Astrocyte of the hippocampus (primary cell): Measurements from ENCODE around the gene NKX1-2.

ENCODE experiments used
- DNase-seq: peaks from one replicate; pipeline ENCODE4 v3.0.0; 2011; ENCODE audit warnings: low read depth, low spot score

NKX1-2 gene

DNA sequence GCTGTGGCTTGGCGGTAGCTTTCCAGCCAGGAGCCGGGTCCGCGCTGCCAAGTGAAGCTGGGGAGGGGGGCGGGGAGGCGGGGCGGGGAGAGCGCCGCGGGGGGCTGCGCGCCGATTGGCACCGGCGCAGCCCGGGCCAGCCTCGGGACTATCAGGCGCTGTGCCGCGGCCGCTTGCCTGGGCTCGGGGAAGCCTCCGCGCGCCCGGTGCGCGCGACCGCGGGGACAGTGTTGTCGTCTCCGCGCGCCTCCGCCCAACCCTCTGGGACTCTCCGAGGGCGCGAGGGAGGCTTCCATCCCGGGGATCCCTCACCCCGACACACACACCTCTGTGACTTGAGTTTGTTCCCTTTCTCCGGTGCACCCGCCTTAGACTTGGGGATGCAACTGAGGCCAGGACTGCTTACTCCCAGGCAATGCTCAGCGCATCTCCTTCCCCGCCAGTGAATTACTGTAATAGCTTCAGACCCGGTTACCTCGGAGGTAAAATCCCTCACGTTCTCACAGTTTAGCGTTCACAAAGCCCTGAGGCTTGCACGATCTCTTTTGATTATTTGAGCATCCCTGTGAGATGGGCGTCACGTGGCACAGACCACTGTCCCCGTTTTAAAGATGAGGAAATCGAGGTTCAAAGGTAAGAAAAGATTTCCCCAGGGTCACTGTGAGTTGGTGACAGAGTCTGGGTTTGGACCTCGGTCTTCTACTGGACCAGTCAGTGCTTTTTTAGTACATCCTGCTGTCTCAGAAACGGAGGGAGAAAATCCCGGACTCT lies at the start of gene NKX1-2:
TSS of gene NKX1-2 (minus strand) at position 24 of the 771 bp plus-strand sequence. CDS start 92 bp downstream, outside the sequence.
- peak; percentile 55 for DNase-seq

DNA sequence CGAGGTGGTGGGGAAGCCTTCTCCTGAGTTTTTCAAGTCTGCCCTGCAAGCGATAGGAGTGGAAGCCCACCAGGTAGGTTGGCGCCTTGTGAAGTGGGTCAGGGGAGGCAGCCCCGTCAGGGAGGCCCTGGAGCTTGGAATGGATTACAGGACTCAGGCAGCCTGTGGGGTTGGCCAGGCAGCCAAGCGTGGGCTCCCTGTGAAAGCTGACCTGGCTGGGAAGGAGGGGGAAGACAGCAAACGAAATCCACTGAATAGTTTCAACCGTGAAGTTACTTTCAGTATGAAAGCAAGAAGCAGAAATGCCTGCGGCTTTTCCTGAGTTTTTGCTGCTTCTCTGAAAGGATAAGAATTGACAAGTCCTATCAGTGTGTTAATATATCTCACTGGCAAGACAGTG lies 48.2 kb upstream of the NKX1-2 start:
- DNase-seq = no peak

DNA sequence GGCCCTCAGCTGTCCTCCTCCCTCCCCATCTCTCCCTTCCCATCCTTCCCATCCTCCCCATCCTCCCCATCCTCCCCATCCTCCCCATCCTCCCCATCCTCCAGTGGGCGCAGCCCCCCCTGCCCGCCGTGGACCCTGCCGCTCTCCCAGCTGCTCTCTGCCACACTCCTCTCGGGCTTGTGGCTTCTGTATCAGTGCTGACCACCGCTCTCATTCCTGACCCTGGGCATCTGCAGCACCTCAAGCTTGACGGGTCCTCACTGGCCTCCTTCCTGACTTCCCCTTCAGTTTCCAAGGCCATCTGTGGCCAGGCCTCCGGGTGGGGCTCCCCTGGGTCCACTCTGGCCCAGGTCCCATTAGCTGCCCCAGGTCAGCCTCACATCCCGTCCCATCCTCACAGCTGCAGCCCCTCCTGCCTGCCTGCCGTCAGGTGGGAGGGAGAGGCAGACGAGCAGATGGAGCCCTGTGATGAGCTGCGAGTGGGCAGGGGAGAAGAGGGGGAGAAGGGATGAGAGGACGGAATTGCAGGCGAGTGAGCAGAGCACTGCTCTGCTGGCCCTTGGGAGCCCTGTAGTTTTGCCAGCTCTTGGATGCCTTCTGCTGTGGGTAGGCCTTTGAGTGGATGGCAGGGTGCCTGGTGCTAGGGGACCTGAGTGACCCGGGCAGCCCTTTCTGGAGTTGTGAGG lies 47.5 kb upstream of the NKX1-2 start:
- DNase-seq = no peak

DNA sequence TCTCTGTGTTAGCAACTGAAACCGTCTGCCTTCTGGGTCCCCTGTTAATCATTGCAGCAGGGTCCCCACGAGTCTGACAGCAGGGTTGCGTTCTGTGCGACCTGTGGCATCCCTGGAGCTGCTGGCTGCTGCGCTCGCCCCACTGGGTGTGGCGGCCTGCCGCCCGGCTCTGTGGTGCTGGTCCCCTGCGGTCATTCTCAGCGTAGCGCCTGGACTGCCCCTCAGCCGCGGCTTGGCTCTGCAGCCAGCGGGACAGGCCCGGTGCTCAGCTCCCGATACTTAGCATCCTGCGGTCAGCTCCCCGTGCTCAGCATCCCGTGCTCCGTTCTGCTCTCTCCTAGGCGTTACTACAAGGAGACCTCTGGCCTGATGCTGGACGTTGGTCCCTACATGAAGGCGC lies 46.8 kb upstream of the NKX1-2 start:
- no peak for DNase-seq

DNA sequence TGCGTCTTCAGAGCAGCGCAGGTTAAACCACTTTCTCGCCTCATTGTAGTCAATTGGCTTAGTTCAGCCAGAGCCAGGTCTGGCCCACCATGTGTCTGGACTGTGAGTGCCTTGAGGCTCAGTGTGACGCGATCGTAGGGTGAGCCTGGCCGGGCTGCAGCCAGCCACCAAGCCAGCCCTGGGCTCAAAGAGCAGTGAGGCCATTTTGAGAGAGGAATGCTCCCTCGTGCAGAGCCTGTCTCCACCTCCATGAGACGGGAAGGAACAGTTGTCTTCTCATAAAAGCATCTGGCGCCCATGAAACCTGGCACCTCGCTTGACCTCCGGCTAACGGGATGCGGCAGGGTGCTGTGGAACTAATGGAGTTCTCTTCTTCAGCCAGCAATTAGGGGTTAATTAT lies 46.3 kb upstream of the NKX1-2 start:
- DNase-seq = no peak

DNA sequence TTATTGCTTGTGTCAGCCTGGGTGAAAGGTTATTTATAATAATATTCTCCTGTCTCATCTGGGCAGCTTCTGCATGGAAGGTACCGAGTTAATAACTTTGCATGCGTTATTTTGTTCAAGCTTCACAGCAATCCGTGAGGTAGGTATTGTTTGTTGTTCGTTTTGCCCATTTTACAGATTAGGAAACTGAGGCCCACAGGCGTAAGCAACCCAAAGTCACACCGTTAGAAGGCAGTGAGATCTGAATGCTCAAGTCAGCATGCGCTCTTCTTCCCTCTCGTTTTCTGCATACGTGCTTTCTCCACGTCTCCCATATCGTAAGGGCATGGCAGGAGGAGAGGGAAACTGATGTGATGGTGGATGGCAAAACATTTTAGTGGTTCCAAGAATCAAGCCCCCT lies 45.9 kb upstream of the NKX1-2 start:
- no peak for DNase-seq

DNA sequence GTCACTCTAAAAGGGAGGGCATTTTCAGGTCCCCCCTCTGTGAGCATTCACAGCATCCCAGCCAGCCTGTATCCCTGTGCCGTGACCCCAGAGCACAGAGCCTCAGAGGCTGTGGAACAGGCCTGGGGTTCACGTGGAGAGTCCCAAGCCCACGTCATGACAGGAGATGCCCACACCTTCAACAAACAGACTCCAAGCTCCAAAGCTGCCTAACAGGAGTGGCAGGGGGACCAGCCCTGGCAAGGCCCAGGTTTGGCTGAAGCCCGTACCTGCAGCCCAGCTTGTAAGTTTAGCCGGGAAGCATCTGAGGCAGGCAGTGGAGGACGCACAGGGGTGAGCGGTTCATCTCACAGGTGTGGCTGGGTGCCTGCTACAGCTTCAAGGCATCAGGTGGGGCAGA lies 45.3 kb upstream of the NKX1-2 start:
- no peak for DNase-seq

DNA sequence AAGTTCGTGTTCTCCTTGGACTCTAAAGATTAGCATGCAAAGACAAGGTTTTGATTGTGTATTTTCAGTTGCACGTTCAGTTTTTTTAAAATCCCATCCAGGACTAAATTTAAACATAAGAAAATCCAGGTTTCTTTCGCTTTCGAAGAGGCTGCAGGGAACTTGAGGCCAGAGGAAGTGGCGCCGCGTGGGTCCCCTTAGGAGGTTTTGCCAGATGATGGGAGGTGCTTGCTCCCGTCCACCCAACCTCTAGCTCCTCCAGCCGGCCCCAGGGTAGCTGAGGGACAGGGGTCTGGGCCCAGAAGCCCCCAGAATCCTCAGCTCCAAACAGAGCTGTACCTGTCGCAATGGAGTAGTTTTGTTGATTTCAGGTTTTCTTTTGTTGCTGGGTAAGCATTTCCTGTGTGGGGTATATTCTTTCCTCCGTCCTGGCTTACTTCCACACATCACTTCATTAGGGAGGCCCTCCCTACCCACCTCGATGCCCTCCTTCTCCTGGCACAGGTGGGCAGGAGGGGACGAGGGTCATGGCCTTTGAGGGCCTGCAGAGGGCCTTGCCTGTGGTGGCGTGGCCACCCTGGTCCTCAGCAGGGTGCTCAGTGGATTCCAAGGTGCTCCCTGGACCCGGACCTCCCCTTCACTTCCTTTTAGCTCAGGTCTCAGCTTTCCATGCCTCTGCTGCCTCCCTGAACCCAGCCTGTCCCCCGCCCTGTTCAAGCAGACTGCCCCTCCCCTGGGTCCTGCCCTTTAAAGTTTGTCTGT lies 44.4 kb upstream of the NKX1-2 start:
- DNase-seq = no peak

DNA sequence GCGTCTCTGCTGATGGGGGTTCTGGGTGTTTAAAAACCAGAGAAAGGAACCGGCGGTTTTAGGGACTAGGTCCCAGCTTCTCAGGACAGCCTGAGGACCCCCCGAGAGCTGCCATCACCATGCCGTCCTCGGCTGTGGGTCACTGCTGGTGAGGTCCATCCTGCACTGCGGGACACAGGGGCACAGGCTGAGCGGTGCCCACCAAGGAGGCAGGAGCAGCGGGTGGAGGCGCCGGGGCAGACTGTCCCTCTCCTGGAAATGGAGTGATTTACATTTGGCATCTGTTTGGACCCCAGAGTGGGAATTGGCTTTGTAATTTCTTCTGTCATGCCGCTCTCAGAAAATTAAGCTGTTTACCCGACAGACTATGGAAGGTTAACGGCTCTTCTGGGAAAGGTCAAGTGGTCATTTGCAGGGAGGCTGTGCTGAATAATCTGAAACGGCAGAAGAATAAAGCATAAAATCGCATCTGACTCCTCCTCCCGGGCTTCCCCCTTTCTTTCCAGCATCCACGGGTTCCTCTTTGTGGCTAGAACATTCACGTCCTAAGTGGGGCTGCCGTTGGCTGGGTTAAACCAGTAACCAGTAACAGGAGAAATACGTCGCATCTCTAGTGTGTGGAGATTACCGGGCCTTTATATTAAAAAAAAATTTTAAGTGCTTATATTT lies 43.5 kb upstream of the NKX1-2 start:
- DNase-seq = no peak

DNA sequence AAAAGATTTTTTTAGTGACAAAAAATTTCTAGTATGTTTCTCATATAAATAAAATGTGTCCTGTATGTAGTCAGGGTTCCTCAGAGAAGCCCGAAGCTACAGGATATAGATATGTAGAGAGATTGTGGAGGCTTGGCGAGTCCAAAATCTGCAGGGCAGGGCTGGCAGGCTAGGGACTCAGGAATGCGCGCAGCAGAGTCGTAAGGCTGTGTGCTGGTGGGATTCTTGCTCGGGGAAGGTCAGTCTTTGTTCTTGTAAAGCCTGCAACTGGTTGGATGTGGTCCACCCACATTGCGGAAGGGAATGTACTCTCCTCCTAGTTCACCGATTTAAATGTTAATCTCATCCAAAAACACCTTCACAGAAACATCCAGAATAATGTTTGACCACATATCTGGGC lies 42.4 kb upstream of the NKX1-2 start:
- DNase-seq = no peak

DNA sequence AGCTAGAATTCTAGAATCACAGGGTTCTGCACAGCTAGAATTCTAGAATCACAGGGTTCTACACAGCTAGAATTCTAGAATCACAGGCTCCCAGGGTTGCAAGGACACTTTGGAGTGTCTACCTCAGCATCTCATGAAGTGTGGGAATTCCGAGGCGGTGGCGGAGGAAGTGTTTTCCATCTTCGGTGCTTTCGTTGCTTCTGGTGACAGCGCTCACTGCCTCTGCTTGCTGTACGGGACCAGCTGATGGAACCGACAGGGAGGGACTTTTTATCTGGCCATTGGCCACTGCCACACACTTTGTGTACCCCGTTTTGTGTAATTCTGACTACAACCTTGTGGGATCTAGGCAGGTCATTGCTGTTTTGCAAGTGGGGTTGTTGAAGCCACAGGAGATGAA lies 41.3 kb upstream of the NKX1-2 start:
- no peak for DNase-seq

DNA sequence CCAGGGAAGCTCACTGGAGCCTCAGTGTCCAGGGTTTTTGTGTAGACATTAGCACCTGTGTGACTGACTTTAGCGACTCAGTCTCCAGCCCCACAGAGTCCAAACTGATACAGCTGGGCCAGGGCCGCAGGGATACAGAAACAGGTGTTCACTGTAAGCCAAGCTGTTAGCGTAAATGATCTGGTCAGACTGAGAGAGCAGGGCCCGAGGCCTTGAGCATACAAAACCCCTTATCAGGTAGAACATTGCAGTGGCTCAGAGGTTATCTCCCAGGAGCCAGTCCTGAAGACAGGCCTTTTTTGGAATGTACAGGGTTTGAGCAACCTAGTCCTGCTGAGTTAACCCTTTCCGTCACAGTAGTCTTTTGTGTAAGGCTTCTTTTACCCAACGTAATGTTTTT lies 36.8 kb upstream of the NKX1-2 start:
- no peak for DNase-seq

DNA sequence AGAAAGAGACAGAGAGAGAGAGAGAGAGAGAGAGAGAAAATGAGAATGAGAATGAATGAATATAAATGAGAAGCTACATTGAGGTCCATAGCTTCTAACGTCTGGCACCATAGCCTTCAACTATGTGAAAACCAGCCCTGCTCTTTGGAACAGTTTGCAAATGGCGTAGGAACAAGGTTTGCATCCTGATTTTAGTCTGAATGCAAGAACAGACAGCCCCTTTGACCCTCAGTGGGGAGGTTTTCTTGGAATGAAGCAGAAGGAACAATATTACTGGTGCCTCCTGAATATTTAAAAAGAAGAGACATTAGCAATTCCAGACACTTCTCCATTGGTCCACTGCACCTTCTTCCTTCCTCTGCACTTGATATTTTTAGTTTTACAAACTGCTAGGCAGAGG lies 34.8 kb upstream of the NKX1-2 start:
- no peak for DNase-seq

DNA sequence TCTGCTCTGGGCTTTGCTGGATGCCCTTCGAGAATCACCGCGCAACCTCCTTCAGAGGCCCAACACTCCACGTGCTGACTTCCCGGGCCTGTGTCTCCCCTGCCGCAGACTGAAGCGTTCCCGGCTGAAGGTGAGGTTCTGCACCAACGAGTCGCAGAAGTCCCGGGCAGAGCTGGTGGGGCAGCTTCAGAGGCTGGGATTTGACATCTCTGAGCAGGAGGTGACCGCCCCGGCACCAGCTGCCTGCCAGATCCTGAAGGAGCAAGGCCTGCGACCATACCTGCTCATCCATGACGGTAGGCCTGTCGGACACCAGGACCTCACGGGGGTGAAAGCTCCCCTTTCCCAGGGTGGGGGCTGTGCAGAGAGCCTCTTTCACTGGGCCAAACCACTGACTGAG lies 34.2 kb upstream of the NKX1-2 start:
- no peak for DNase-seq

DNA sequence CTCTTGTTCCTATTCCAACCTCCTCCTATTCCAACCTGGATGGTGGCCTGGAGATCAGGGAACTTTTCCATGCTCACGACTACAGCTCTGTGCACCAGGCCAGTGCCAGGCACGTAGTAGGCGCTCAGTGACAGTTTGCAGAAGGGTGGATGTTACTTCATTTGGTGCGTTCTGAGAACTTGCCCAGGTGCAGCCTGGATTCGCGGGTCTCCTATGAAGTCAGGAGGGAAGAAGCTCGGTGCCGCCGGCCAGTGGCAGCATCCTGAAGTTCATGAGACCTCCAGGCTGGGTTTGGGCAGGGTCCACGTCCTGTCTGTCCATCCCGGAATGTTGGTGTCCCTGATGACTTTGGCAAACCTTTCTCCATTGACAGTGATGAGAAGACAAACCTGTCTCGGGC lies 33.0 kb upstream of the NKX1-2 start:
- DNase-seq = no peak

DNA sequence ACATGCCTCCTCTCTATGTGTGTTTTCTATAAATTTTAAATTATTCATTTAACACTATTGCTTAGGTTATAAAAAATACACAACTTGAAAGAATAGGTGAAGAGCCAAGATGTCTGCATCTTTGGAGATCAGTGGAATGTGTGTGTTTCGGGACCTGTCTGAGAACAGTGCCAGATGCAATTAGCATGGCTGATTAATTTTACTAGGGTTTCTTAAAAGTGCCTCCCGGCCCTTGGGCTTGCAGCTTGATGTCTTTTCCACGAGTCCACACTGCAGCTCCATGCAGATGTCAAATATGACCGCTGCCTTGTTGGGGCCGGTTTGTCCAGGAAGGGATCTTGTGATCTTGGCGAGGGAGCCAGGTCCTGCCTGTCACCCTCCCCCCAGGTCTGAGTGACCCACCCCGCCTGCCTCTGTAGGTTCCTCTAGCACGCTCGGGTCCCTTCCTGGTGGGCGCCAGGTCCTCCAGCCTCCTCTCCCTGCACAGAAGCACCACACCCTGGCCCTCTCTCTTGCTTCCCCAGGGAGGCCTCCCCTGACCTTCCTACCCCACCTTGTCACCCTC lies 32.5 kb upstream of the NKX1-2 start:
- no peak for DNase-seq

DNA sequence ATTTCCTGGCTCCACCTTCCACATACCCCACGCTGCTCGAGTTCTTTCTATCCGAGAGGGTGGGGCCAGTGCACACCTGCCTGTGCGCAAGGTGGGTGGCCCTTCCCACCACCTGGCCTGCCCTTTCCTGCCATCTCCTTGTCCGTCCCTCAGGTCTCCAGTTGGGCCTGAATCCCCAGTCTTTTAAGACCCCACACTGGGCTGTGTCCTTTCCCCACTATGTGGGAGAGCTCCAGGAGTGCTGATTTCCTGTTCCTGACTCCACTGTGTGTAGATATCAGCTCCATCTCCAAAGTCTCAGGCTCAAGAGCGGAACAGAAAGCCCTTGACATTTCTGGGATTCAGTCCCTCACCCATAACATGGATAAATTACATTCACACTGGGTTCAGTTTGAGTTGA lies 31.9 kb upstream of the NKX1-2 start:
- DNase-seq = no peak

DNA sequence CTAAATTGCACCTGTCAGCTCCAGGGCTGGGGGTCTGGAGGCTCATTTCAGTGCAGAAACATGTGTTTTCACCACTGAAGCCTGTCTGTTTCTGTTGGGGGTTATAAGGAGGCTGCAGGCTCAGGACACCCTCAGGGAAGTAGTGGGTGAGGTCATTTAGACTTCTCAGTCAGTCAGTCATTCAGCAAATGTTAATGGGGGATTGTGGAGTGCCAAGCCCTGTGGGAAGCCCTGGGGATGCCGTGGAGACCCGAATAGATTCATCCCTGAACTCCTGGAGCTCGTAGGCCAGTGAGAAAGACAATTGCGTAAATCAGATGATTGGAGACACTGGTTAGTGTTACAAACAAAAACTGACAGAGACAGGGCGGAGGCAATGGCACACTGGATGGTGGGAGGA lies 31.0 kb upstream of the NKX1-2 start:
- no peak for DNase-seq

DNA sequence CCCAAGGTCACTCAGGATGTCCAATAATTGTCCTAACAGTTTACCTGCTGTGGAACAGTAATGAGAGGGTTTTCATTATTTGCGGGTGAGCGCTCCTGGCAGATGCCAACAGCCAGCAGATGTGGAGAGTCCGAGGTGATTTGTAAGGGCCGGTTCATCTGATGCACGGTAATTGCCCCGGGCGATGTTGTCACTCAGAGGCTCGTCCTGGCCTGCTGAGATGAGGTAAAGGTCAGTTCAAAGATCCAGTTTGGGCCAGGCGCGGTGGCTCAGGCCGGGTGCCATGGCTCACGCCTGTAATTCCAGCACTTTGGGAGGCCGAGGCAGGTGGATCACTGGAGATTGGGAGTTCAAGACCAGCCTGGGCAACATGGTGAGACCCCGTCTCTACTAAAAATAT lies 28.7 kb upstream of the NKX1-2 start:
- no peak for DNase-seq

DNA sequence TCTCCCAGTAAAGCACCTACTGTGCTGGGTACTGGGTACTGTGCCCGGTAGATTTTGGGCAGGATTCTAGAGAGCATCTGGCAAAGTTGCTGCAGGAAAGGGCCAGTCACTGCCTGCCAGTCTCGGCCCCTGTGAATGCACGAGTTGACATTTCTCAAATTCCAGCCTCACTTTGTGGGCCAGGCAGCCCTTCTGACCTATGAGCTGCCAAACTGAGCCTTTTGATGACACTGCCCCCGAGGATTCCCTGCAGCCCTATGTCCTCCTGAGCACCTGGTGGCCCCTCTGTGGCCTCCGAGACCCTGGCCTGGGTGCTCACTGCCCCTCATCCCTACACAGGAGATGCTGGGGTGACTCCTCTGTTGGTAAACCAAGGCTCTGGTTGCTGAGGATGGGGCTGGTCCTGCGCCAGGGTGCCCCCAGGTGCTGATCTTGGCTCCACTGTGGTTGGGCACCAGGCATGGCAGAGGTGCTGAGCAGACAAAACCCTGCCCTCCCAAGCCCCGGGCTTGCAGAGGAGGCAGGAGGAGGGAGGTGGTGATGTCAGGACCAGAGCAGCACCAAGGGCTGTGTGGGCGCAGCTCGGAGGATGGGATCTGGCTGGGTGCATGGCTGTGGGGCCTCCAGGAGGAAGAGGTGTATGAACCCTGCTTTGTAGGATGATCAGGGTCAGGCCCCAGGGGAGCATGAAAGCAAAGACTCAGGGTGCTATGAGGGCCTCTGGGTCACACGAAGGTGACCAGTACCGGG lies 28.0 kb upstream of the NKX1-2 start:
- DNase-seq = peak; percentile 42
